Neural cell (in vitro differentiated cells): ENCODE measurements around the gene CDK1. TPM values are rescaled to one million over a fixed set of nuclear protein-coding genes. Genes with fewer than 3 reads are reported as not detected.

Source experiments
- H2AFZ ChIP-seq: fragments of 200-600, 300-800 bp; sonication (generic), shearing (Covaris generic); 2 replicates; pipeline ENCODE4 v1.6.0; 2014; ENCODE audit warnings: low read depth, mild to moderate bottlenecking, antibody characterized with exemption, low read length, moderate library complexity
- H3F3A ChIP-seq: fragments of 200-600 bp; shearing (Covaris generic); 2 replicates; pipeline ENCODE4 v1.6.1; 2016; ENCODE audit warnings: mild to moderate bottlenecking, moderate library complexity, mixed read lengths, antibody characterized with exemption, low read length; ENCODE audit not compliant: insufficient read depth, poor library complexity, severe bottlenecking
- H3K27ac ChIP-seq: fragments of 200-600, 300-800 bp; sonication (generic), shearing (Covaris generic); 2 replicates; pipeline ENCODE4 v1.5.1; 2014; ENCODE audit warnings: mild to moderate bottlenecking, low read length, moderate library complexity
- H3K27me3 ChIP-seq: fragments of 300-800, 200-600 bp; sonication (generic), shearing (Covaris generic); 2 replicates; pipeline ENCODE4 v1.6.0; 2014; ENCODE audit warnings: mild to moderate bottlenecking, low read depth, low read length, moderate library complexity; ENCODE audit not compliant: insufficient read depth
- H3K36me3 ChIP-seq: fragments of 300-800, 200-600 bp; sonication (generic), shearing (Covaris generic); 2 replicates; pipeline ENCODE4 v1.5.1; 2014; ENCODE audit warnings: mild to moderate bottlenecking, antibody characterized with exemption, low read length, moderate library complexity; ENCODE audit not compliant: insufficient read depth
- H3K4me2 ChIP-seq: fragments of 300-800, 200-600 bp; sonication (generic), shearing (Covaris generic); 2 replicates; pipeline ENCODE4 v1.6.0; 2014; ENCODE audit warnings: mild to moderate bottlenecking, low read length
- H3K4me3 ChIP-seq: fragments of 300-800, 200-600 bp; sonication (generic), shearing (Covaris generic); 2 replicates; pipeline ENCODE4 v1.5.1; 2014; ENCODE audit warnings: mild to moderate bottlenecking, low read length, moderate library complexity
- H3K79me2 ChIP-seq: fragments of 200-600 bp; shearing (Covaris generic); replicated peaks from 2 replicates; pipeline ENCODE4 v1.6.0; 2014; ENCODE audit warnings: mild to moderate bottlenecking, low read length, moderate library complexity; ENCODE audit not compliant: insufficient read depth
- H3K9ac ChIP-seq: fragments of 300-800, 200-600 bp; sonication (generic), shearing (Covaris generic); 2 replicates; pipeline ENCODE4 v1.6.1; 2016; ENCODE audit warnings: mild to moderate bottlenecking, low read length, mixed read lengths
- H3K9me2 ChIP-seq: fragments of 200-600 bp; shearing (Covaris generic); 2 replicates; pipeline ENCODE4 v1.6.1; 2016; ENCODE audit warnings: mild to moderate bottlenecking, low read length, mixed read lengths; ENCODE audit not compliant: insufficient read depth
- H3K9me3 ChIP-seq: fragments of 200-600, 300-800 bp; sonication (generic), shearing (Covaris generic); 2 replicates; pipeline ENCODE4 v1.6.1; 2016; ENCODE audit warnings: mild to moderate bottlenecking, mixed run types, low read length, moderate library complexity, mixed read lengths
- H4K20me1 ChIP-seq: fragments of 200-600 bp; shearing (Covaris generic); 2 replicates; pipeline ENCODE4 v1.6.1; 2016; ENCODE audit warnings: mild to moderate bottlenecking, mixed run types; ENCODE audit not compliant: insufficient read depth
- EP300 ChIP-seq: fragments of 450-650 bp; conservative IDR thresholded peaks from 2 replicates; pipeline ENCODE4 v1.6.1; 2014; ENCODE audit warnings: antibody characterized with exemption, mild to moderate bottlenecking, moderate library complexity; ENCODE audit not compliant: poor library complexity, severe bottlenecking
- EZH2 ChIP-seq: fragments of 200-600, 300-800 bp; shearing (Covaris generic), sonication (generic); IDR thresholded peaks from 2 replicates; pipeline ENCODE4 v1.6.1; 2014; ENCODE audit warnings: antibody characterized with exemption, low read length, borderline replicate concordance, mild to moderate bottlenecking; ENCODE audit not compliant: insufficient read depth, poor library complexity, severe bottlenecking
- MXI1 ChIP-seq: fragments of 450-650 bp; conservative IDR thresholded peaks from 2 replicates; pipeline ENCODE4 v1.6.1; 2014; ENCODE audit warnings: antibody characterized with exemption, mild to moderate bottlenecking; ENCODE audit not compliant: poor library complexity, severe bottlenecking
- POLR2AphosphoS5 ChIP-seq: IDR thresholded peaks from 2 replicates; pipeline ENCODE4 v1.6.1; 2012
- RAD21 ChIP-seq: fragments of 450-650 bp; conservative IDR thresholded peaks from 2 replicates; pipeline ENCODE4 v1.6.1; 2014; ENCODE audit warnings: antibody characterized with exemption, mild to moderate bottlenecking, moderate library complexity
- SMC3 ChIP-seq: fragments of 450-650 bp; conservative IDR thresholded peaks from 2 replicates; pipeline ENCODE4 v1.6.1; 2014; ENCODE audit warnings: antibody characterized with exemption, mild to moderate bottlenecking, moderate library complexity; ENCODE audit not compliant: poor library complexity
- TAF1 ChIP-seq: IDR thresholded peaks from 2 replicates; pipeline ENCODE4 v1.6.1; 2012; ENCODE audit warnings: low read depth
- polyA plus RNA-seq: library from polyadenylated mRNA; depleted of rRNA; stranded (reverse); fragments of >200 nt; gene quantifications from 2 replicates; pipeline ENCODE4 v1.2.3, GENCODE V29; 2014
- TF ChIP-seq, protein P1 (sequence below): IDR thresholded peaks from 2 replicates; pipeline ENCODE4 v1.6.1; 2012; ENCODE audit warnings: borderline replicate concordance
- TF ChIP-seq, protein P2 (sequence below): fragments of 450-650 bp; IDR thresholded peaks from 2 replicates; pipeline ENCODE4 v1.5.1; 2014; ENCODE audit warnings: antibody characterized with exemption, mild to moderate bottlenecking, moderate library complexity; ENCODE audit not compliant: poor library complexity, severe bottlenecking

The CDK1 gene
- polyA plus RNA-seq, 1 donor from 2014 or later, result 4.0 TPM

DNA sequence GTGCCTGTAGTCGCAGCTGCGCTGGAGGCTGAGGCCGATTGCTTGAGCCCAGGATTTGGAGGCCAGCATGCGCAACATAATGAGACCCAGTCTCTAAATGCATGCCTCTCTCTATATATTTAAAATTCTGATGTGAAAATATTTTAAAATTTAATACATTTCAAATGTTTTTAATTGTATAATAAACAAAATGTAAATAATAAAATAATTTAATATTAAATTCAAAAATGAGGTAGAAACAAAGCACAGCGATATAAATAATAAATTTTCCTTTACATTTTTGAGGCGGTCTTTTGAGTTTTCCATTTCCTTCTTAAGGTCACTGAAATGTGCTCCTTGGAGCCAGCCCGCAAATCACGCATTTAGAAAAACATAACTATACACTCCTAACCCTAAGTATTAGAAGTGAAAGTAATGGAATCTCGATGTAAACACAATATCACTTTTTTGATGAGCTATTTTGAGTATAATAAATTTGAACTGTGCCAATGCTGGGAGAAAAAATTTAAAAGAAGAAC, 523 bp upstream of the CDK1 start:
- TF ChIP-seq TAF1 (no peak), RAD21 (no peak), MXI1 (no peak), EP300 (no peak), SMC3 (no peak), EZH2 (no peak), POLR2AphosphoS5 (no peak)
- TF ChIP-seq, protein P1, sequence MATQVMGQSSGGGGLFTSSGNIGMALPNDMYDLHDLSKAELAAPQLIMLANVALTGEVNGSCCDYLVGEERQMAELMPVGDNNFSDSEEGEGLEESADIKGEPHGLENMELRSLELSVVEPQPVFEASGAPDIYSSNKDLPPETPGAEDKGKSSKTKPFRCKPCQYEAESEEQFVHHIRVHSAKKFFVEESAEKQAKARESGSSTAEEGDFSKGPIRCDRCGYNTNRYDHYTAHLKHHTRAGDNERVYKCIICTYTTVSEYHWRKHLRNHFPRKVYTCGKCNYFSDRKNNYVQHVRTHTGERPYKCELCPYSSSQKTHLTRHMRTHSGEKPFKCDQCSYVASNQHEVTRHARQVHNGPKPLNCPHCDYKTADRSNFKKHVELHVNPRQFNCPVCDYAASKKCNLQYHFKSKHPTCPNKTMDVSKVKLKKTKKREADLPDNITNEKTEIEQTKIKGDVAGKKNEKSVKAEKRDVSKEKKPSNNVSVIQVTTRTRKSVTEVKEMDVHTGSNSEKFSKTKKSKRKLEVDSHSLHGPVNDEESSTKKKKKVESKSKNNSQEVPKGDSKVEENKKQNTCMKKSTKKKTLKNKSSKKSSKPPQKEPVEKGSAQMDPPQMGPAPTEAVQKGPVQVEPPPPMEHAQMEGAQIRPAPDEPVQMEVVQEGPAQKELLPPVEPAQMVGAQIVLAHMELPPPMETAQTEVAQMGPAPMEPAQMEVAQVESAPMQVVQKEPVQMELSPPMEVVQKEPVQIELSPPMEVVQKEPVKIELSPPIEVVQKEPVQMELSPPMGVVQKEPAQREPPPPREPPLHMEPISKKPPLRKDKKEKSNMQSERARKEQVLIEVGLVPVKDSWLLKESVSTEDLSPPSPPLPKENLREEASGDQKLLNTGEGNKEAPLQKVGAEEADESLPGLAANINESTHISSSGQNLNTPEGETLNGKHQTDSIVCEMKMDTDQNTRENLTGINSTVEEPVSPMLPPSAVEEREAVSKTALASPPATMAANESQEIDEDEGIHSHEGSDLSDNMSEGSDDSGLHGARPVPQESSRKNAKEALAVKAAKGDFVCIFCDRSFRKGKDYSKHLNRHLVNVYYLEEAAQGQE, result no peak
- TF ChIP-seq, protein P2, sequence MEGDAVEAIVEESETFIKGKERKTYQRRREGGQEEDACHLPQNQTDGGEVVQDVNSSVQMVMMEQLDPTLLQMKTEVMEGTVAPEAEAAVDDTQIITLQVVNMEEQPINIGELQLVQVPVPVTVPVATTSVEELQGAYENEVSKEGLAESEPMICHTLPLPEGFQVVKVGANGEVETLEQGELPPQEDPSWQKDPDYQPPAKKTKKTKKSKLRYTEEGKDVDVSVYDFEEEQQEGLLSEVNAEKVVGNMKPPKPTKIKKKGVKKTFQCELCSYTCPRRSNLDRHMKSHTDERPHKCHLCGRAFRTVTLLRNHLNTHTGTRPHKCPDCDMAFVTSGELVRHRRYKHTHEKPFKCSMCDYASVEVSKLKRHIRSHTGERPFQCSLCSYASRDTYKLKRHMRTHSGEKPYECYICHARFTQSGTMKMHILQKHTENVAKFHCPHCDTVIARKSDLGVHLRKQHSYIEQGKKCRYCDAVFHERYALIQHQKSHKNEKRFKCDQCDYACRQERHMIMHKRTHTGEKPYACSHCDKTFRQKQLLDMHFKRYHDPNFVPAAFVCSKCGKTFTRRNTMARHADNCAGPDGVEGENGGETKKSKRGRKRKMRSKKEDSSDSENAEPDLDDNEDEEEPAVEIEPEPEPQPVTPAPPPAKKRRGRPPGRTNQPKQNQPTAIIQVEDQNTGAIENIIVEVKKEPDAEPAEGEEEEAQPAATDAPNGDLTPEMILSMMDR, result no peak
- no peak overlapping the region for H3K9ac ChIP-seq
- H4K20me1 ChIP-seq, result no peaks in the 10 kb centered on the region
- H3F3A ChIP-seq, result no peaks in the 10 kb centered on the region
- H3K9me2 ChIP-seq, result no peaks in the 10 kb centered on the region
- no peaks in the 10 kb centered on the region for H3K27me3 ChIP-seq
- no peaks in the 10 kb centered on the region for H3K9me3 ChIP-seq
- peak overlapping the region; percentile 56 for H3K4me2 ChIP-seq
- no peak overlapping the region for H3K27ac ChIP-seq
- H3K36me3 ChIP-seq, result no peaks in the 10 kb centered on the region
- H3K79me2 ChIP-seq, result peaks cover 39% of the 10 kb centered on the region
- H3K4me3 ChIP-seq, result peak overlapping the region; percentile 81
- no peak overlapping the region for H2AFZ ChIP-seq

DNA sequence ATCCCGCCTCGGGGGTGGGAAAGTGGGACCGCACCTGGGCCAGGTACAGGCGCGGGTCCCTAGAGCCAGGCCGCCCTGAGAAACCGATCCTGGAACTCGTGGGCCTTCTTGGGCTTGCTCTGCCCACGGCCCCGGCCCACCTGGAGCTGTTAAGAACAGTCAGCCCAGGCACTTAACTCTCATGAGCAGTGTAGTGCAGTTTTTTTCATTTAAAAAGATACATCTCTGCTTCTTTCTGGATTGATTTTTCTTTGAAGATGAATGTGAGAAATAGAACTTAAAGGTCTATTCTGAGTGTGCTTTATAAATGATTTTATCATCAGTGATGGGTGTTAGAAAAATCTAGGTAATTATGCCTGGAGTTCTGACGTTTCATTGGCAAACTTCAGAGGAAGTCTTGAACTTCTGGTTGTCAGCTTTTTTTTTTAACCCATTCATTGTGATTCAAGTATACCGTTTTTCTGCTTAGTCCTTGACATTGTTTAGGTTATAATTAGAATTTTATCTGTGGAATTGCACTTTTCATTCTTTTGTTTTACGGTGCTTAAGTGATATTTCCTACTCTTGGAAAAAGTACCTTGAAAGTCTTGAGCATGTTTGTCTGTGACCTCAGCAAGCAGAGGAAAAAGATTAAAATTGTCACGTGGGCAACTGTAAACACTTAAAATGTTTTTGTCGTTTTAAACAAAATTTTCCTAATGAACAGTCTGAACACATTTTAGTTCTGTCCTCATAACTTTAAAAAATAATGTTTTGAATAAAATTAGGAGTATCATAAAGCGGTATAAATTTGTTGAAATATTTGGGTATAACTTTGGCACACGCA, 906 bp downstream of the CDK1 start:
- Histone ChIP-seq H3K4me3 (peak overlapping the region; percentile 81), H4K20me1 (no peaks in the 10 kb centered on the region), H3K27ac (no peak overlapping the region), H3K79me2 (peaks cover 53% of the 10 kb centered on the region), H3K9me2 (no peaks in the 10 kb centered on the region), H3F3A (no peaks in the 10 kb centered on the region), H3K27me3 (no peaks in the 10 kb centered on the region), H3K4me2 (peak overlapping the region; percentile 36), H3K9ac (no peak overlapping the region), H2AFZ (no peak overlapping the region), H3K36me3 (no peaks in the 10 kb centered on the region), H3K9me3 (no peaks in the 10 kb centered on the region)
- no peak for TF ChIP-seq RAD21
- TF ChIP-seq POLR2AphosphoS5, result no peak
- no peak for TF ChIP-seq EP300
- TF ChIP-seq EZH2, result no peak
- no peak for TF ChIP-seq SMC3
- TF ChIP-seq, protein P1, result no peak
- TF ChIP-seq TAF1, result no peak
